ENCODE measurements around the gene FADS6. TPM values are rescaled to one million over a fixed set of nuclear protein-coding genes. Genes with fewer than 3 reads are reported as not detected.

The FADS6 gene
- total and polyA plus RNA-seq, 2 experiments from 2014 or later, result 0.42 to 0.73 TPM

DNA sequence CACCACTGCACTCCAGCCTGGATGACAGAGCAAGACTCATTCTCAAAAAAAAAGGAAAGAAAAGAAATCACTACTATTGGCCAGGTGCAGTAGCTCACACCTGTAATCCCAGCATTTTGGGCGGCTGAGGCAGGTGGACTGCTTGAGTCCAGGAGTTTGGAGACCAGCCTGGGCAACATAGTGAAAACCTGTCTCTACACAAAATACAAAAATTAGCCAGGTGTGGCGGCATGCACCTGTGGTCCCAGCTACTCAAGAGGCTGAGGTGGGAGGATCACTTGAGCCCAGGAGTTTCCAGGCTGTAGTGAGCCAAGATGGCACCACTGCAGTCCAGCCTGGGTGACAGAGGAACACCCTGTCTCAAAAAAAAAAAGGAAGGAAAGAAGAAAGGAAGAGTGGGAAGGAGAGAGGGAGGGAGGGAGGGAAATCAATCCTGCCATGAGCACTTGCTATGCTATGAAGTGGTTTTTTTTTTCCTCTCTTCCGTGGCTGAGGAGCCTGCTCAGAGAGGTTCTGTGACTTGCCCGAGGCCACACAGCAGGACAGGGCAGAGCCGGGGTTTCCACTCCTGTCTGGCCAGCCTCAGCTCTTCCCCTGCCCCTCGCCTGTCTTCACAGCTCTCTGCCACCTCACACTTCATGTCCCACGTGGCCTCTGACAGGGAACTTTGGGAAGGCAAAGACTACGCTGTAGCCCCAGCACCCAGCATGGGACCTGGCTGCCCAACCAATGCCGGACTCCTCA is 44.6 kb downstream of the FADS6 start (continued):
- TF ChIP-seq ZNF462 (CRISPR knock-in tag; IDR thresholded peaks at IDR 0.05), result no peak
- TF ChIP-seq, protein P1, sequence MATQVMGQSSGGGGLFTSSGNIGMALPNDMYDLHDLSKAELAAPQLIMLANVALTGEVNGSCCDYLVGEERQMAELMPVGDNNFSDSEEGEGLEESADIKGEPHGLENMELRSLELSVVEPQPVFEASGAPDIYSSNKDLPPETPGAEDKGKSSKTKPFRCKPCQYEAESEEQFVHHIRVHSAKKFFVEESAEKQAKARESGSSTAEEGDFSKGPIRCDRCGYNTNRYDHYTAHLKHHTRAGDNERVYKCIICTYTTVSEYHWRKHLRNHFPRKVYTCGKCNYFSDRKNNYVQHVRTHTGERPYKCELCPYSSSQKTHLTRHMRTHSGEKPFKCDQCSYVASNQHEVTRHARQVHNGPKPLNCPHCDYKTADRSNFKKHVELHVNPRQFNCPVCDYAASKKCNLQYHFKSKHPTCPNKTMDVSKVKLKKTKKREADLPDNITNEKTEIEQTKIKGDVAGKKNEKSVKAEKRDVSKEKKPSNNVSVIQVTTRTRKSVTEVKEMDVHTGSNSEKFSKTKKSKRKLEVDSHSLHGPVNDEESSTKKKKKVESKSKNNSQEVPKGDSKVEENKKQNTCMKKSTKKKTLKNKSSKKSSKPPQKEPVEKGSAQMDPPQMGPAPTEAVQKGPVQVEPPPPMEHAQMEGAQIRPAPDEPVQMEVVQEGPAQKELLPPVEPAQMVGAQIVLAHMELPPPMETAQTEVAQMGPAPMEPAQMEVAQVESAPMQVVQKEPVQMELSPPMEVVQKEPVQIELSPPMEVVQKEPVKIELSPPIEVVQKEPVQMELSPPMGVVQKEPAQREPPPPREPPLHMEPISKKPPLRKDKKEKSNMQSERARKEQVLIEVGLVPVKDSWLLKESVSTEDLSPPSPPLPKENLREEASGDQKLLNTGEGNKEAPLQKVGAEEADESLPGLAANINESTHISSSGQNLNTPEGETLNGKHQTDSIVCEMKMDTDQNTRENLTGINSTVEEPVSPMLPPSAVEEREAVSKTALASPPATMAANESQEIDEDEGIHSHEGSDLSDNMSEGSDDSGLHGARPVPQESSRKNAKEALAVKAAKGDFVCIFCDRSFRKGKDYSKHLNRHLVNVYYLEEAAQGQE (IDR thresholded peaks at IDR 0.05; ENCODE audit: unreplicated experiment), result no peak
- TF ChIP-seq, protein P2, sequence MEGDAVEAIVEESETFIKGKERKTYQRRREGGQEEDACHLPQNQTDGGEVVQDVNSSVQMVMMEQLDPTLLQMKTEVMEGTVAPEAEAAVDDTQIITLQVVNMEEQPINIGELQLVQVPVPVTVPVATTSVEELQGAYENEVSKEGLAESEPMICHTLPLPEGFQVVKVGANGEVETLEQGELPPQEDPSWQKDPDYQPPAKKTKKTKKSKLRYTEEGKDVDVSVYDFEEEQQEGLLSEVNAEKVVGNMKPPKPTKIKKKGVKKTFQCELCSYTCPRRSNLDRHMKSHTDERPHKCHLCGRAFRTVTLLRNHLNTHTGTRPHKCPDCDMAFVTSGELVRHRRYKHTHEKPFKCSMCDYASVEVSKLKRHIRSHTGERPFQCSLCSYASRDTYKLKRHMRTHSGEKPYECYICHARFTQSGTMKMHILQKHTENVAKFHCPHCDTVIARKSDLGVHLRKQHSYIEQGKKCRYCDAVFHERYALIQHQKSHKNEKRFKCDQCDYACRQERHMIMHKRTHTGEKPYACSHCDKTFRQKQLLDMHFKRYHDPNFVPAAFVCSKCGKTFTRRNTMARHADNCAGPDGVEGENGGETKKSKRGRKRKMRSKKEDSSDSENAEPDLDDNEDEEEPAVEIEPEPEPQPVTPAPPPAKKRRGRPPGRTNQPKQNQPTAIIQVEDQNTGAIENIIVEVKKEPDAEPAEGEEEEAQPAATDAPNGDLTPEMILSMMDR (conservative IDR thresholded peaks at IDR 0.05; ENCODE audit: low read depth in 2 of 2), result no peak

All from GM23338 (cell line).